HL-60/S4 (cell line): ENCODE results near the gene NRSN1.
"Not testable (repeated sequence)": the region's sequence is repeated elsewhere in the genome, so short reads cannot be mapped to it uniquely, and the experiment has no call there.

Source experiments
- in situ Hi-C: fragments of 300-500 bp; cut with MboI; formaldehyde crosslinking; loops from 2 replicates; pipeline ENCODE4 v1.14.3; 2022; ENCODE audit warnings: low sequenced_read_pairs

NRSN1 gene

GRCh38 chr6:24140591-24140990, 14.6 kb downstream of the NRSN1 start:
- in situ Hi-C loops, result no loop called here

DNA sequence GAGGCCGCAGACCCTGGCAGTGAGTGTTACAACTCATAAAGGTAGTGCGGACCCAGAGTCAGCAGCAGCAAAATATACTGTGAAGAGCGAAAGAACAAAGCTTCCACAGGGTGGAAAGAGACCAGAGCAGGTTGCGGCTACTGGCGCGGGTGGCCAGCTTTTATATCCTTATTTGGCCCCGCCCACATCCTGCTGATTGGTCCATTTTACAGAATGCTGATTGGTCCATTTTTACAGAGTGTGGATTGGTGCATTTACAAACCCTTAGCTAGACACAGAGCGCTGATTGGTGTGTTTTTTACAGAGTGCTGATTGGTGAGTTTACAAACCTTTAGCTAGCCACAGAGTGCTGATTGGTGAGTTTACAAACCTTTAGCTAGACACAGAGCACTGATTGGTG, 16.7 kb downstream of the NRSN1 start:
- in situ Hi-C loops, result not testable (repeated sequence)

GRCh38 chr6:24145690-24146131, 19.7 kb downstream of the NRSN1 start:
- in situ Hi-C loops, result no loop called here

GRCh38 chr6:24146871-24147270, 20.9 kb downstream of the NRSN1 start:
- in situ Hi-C loops, result no loop called here

GRCh38 chr6:24147511-24148153, 21.6 kb downstream of the NRSN1 start:
- in situ Hi-C loops, result no loop called here

DNA sequence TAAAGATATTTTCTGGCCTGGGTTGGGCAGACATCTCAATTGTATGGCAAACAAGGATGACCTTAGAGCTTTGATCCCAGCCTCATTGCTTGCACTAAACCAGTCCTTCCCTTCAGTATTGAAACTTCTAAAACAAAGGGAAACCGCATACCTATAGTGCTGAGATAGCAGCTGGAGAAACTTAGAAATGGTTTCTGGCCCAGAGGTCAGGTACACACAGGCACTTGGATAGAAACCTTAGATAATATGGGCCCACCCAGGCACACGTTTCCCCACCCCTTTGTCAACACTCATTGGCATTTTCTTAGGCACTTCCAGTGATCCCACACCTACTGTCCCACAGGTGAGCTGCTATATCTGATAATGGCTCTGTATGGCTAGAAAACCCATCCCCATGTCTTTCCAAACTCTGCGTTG, 22.1 kb downstream of the NRSN1 start:
- in situ Hi-C loops, result no loop called here

- in situ Hi-C loops, result no loop called here
Measured at GRCh38 chr6:24148684-24149083, 22.7 kb downstream of the NRSN1 start.

DNA sequence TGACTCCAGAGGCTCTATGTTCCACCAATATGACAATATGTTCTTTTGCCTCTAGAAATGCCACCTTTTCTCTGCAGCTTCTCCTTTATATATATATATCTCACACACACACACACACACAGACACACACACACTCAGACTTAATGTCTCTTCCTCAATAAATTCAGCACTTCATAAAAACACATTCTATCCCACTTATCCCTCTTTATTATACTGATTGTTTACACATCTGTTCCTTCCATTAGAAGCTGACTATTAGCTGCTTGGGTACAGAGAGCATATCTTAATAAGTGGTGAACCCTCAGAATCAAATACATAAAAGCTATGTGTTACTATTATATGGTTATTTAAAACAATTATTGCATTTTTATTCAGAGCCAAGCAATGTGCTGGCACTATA, 23.3 kb downstream of the NRSN1 start:
- in situ Hi-C loops, result no loop called here

GRCh38 chr6:24149836-24150235, 23.8 kb downstream of the NRSN1 start:
- in situ Hi-C loops, result no loop called here

GRCh38 chr6:24152014-24152413, 26.0 kb downstream of the NRSN1 start:
- in situ Hi-C loops, result no loop called here

- in situ Hi-C loops, result no loop called here
Measured at GRCh38 chr6:24154121-24154520, 28.1 kb downstream of the NRSN1 start.

DNA sequence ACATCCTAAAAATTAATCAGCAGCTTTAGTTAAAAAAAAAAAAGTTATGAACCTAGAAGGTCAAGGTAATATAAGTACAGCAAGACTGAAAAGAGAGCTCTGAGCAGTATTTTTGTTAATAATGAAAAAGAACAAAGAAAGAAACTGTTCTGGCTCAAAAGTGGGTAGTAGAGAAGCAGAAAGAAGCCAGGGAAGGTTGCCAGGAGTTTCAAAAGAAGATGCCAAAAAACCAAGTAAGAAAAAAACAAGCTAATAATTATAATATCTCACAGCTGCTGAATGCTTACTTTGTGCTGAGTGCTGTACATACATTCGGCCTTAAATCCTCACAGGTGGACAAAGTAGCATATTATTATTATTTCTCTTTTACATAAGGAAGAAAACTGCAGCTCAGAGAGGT, 31.9 kb downstream of the NRSN1 start:
- in situ Hi-C loops, result no loop called here

GRCh38 chr6:24183584-24183983, 57.6 kb downstream of the NRSN1 start:
- in situ Hi-C loops, result no loop called here

DNA sequence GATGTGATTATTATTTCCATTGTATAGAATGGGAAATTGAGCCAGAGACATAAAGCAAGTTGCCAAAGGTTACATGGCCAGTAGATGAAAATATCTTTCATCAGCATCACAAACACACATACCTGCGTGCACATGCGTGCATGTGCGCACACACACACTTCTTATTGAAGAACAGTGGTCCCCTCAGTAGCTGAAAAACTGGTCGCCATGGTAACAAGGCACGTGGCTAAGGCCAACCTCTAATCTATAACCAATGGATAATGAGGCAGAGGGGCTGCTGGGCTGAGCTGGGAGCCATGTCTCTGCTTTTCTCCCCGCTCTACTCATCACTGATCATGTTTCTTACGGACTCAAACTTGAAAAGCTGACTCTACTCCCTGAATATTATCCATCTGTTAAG, 60.3 kb downstream of the NRSN1 start:
- in situ Hi-C loops, result no loop called here

- in situ Hi-C loops, result no loop called here
Measured at GRCh38 chr6:24187965-24188577, 62.1 kb downstream of the NRSN1 start.

DNA sequence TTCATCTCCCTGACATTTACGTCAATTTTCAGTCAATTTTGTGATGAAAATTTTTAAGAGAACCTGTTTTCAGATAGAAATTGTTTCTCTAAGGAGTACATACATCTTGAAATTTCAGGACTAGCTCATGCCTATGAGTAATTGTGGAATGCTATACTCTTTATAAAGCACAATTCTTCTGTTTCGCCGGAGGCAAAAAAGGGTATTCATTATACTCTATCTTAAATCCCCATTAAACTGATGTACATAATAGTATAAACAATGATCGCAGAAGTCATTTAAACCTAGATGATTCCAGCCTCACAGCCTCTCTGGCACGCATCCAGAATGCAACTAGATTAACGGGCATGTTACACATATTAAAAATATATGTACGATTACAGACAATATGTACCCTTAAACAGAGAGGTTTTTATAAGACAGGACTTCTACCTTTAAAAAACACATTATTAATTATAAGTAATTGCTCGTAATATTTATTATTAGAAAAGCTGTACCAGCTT, 62.6 kb downstream of the NRSN1 start:
- in situ Hi-C loops, result no loop called here

- in situ Hi-C loops, result no loop called here
Measured at GRCh38 chr6:24191346-24191745, 65.3 kb downstream of the NRSN1 start.

DNA sequence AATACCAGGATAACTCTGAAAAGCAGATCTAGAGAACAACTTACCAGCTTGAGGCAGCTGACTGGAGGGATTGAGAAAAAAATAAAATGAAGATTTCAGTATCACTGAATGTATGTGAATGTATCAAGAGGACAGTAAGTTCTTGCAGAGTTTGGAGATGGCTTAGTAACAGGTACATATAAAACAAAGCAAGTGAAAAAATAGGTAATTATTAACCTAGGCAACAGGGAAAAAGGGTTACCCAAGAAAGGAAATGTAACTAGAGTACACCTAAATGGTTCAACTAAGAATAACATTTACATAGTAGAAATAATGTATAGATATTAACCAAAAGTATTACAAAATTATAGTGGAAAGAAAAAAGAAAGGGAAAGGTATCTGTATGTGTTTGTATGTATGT, 67.3 kb downstream of the NRSN1 start:
- in situ Hi-C loops, result no loop called here

- in situ Hi-C loops, result no loop called here
Measured at GRCh38 chr6:24194978-24195700, 69.1 kb downstream of the NRSN1 start.

- in situ Hi-C loops, result no loop called here
Measured at GRCh38 chr6:24195836-24196597, 70.0 kb downstream of the NRSN1 start.
